ENCODE data around the gene NRP1.
"Not testable (repeated sequence)": the region's sequence is repeated elsewhere in the genome, so short reads cannot be mapped to it uniquely, and the experiment has no call there.

NRP1 gene

GRCh38 chr10:33321516-33321915 is 13.0 kb downstream of the NRP1 start:
- no peak for DNase-seq (ENCODE audit: low spot score)

GRCh38 chr10:33320288-33320687 is 14.2 kb downstream of the NRP1 start:
- no peak for DNase-seq (ENCODE audit: low spot score)

- no peak for DNase-seq (ENCODE audit: low spot score)
Observed at GRCh38 chr10:33315891-33316290, 18.6 kb downstream of the NRP1 start.

- DNase-seq (ENCODE audit: low spot score), result no peak
Observed at GRCh38 chr10:33314811-33315561, 19.5 kb downstream of the NRP1 start.

- DNase-seq (ENCODE audit: low spot score), result no peak
Observed at GRCh38 chr10:33311640-33312039, 22.8 kb downstream of the NRP1 start.

GRCh38 chr10:33310853-33311252 is 23.6 kb downstream of the NRP1 start:
- DNase-seq (ENCODE audit: low spot score), result no peak

- DNase-seq (ENCODE audit: low spot score), result no peak
Observed at GRCh38 chr10:33309406-33309805, 25.1 kb downstream of the NRP1 start.

GRCh38 chr10:33307835-33308234 is 26.6 kb downstream of the NRP1 start:
- no peak for DNase-seq (ENCODE audit: low spot score)

GRCh38 chr10:33306701-33307519 is 27.6 kb downstream of the NRP1 start:
- DNase-seq (ENCODE audit: low spot score), result no peak

- DNase-seq (ENCODE audit: low spot score), result no peak
Observed at GRCh38 chr10:33306126-33306525, 28.3 kb downstream of the NRP1 start.

GRCh38 chr10:33304423-33305225 is 29.8 kb downstream of the NRP1 start:
- no peak for DNase-seq (ENCODE audit: low spot score)

GRCh38 chr10:33303988-33304387 is 30.5 kb downstream of the NRP1 start:
- no peak for DNase-seq (ENCODE audit: low spot score)

- DNase-seq (ENCODE audit: low spot score), result no peak
Observed at GRCh38 chr10:33302208-33302829, 32.1 kb downstream of the NRP1 start.

- DNase-seq (ENCODE audit: low spot score), result no peak
Observed at GRCh38 chr10:33301097-33301789, 33.2 kb downstream of the NRP1 start.

- not testable (repeated sequence) for DNase-seq (ENCODE audit: low spot score)
Observed at GRCh38 chr10:33300544-33300943, 33.9 kb downstream of the NRP1 start.

- DNase-seq (ENCODE audit: low spot score), result no peak
Observed at GRCh38 chr10:33298893-33299292, 35.6 kb downstream of the NRP1 start.

GRCh38 chr10:33298110-33298509 is 36.4 kb downstream of the NRP1 start:
- DNase-seq (ENCODE audit: low spot score), result no peak

GRCh38 chr10:33295851-33296250 is 38.6 kb downstream of the NRP1 start:
- no peak for DNase-seq (ENCODE audit: low spot score)

- DNase-seq (ENCODE audit: low spot score), result no peak
Observed at GRCh38 chr10:33293531-33294170, 40.8 kb downstream of the NRP1 start.

GRCh38 chr10:33293076-33293475 is 41.4 kb downstream of the NRP1 start:
- no peak for DNase-seq (ENCODE audit: low spot score)

- DNase-seq (ENCODE audit: low spot score), result no peak
Observed at GRCh38 chr10:33291053-33291592, 43.3 kb downstream of the NRP1 start.

Data from SW480 (cell line).